HG02759 (cell line): ENCODE results near the gene CEP164.

Source experiments
- ATAC-seq: cut with Tn5 transposase; IDR thresholded peaks from one replicate; pipeline ENCODE4 v1.9.1; 2021; ENCODE audit warnings: mild to moderate bottlenecking, moderate library complexity; ENCODE audit not compliant: unreplicated experiment

CEP164 gene

GRCh38 chr11:117417856-117418255, 90.2 kb downstream of the CEP164 start:
- no peak for ATAC-seq

- no peak for ATAC-seq
These were observed 91.3 kb downstream of the CEP164 start for GRCh38 chr11:117418737-117419481.

- ATAC-seq, result no peak
These were observed 92.0 kb downstream of the CEP164 start for GRCh38 chr11:117419482-117420142.

- no peak for ATAC-seq
These were observed 92.5 kb downstream of the CEP164 start for GRCh38 chr11:117420143-117420485.

GRCh38 chr11:117420598-117420997, 92.9 kb downstream of the CEP164 start:
- no peak for ATAC-seq

GRCh38 chr11:117421041-117421440, 93.4 kb downstream of the CEP164 start:
- no peak for ATAC-seq

- no peak for ATAC-seq
These were observed 93.8 kb downstream of the CEP164 start for GRCh38 chr11:117421476-117421875.

GRCh38 chr11:117423046-117423575, 95.5 kb downstream of the CEP164 start:
- ATAC-seq, result no peak

- no peak for ATAC-seq
These were observed 97.1 kb downstream of the CEP164 start for GRCh38 chr11:117424781-117425180.

- ATAC-seq, result no peak
These were observed 98.1 kb downstream of the CEP164 start for GRCh38 chr11:117425679-117426296.

- no peak for ATAC-seq
These were observed 98.6 kb downstream of the CEP164 start for GRCh38 chr11:117426297-117426685.

GRCh38 chr11:117426941-117427340, 99.3 kb downstream of the CEP164 start:
- ATAC-seq, result no peak

- no peak for ATAC-seq
These were observed 99.8 kb downstream of the CEP164 start for GRCh38 chr11:117427356-117427874.

- ATAC-seq, result no peak
These were observed 100.7 kb downstream of the CEP164 start for GRCh38 chr11:117428186-117428855.

GRCh38 chr11:117428856-117429229, 101.2 kb downstream of the CEP164 start:
- ATAC-seq, result no peak

- ATAC-seq, result no peak
These were observed 102.8 kb downstream of the CEP164 start for GRCh38 chr11:117430293-117430955.

GRCh38 chr11:117431436-117431835, 103.8 kb downstream of the CEP164 start:
- ATAC-seq, result no peak

GRCh38 chr11:117433717-117434116, 106.1 kb downstream of the CEP164 start:
- no peak for ATAC-seq

GRCh38 chr11:117434481-117434880, 106.8 kb downstream of the CEP164 start:
- ATAC-seq, result no peak

GRCh38 chr11:117435326-117435725, 107.7 kb downstream of the CEP164 start:
- ATAC-seq, result no peak
